KMS-11 (cell line): ENCODE data around the gene PHOX2A.

Source experiments
- H2AFZ ChIP-seq: fragments of 200-600 bp; sonication (generic); 2 replicates; pipeline ENCODE4 v1.6.1; 2016; ENCODE audit warnings: antibody characterized with exemption, mixed run types, low read depth
- H3K27ac ChIP-seq: fragments of 200-600 bp; sonication (generic); 2 replicates; pipeline ENCODE4 v1.6.1; 2016; ENCODE audit warnings: mild to moderate bottlenecking, mixed run types
- H3K27me3 ChIP-seq: fragments of 200-600 bp; sonication (generic); 2 replicates; pipeline ENCODE4 v1.6.1; 2017; ENCODE audit warnings: mild to moderate bottlenecking, low read depth, mixed run types, moderate library complexity; ENCODE audit not compliant: insufficient read depth
- H3K36me3 ChIP-seq: fragments of 200-600 bp; sonication (generic); 2 replicates; pipeline ENCODE4 v1.6.1; 2017; ENCODE audit warnings: mild to moderate bottlenecking, mixed run types; ENCODE audit not compliant: insufficient read depth
- H3K4me1 ChIP-seq: fragments of 200-600 bp; sonication (generic); 2 replicates; pipeline ENCODE4 v1.6.1; 2016; ENCODE audit warnings: mild to moderate bottlenecking, low read depth, mixed run types; ENCODE audit not compliant: poor library complexity, severe bottlenecking
- H3K4me2 ChIP-seq: fragments of 200-600 bp; sonication (generic); 2 replicates; pipeline ENCODE4 v1.7.0; 2016; ENCODE audit warnings: mild to moderate bottlenecking, mixed run types
- H3K4me3 ChIP-seq: fragments of 200-600 bp; sonication (generic); IDR thresholded peaks from 2 replicates; pipeline ENCODE4 v1.6.1; 2017; ENCODE audit warnings: low read depth, low read length, mixed read lengths; ENCODE audit not compliant: insufficient read depth
- H3K79me2 ChIP-seq: fragments of 200-600 bp; sonication (generic); 2 replicates; pipeline ENCODE4 v1.6.1; 2016; ENCODE audit warnings: low read depth, mixed run types; ENCODE audit not compliant: insufficient read depth
- H3K9ac ChIP-seq: fragments of 200-600 bp; sonication (generic); 2 replicates; pipeline ENCODE4 v1.6.1; 2016; ENCODE audit warnings: mild to moderate bottlenecking, mixed run types
- H4K20me1 ChIP-seq: fragments of 200-600 bp; sonication (generic); 2 replicates; pipeline ENCODE4 v1.6.1; 2016; ENCODE audit warnings: mild to moderate bottlenecking, mixed run types; ENCODE audit not compliant: insufficient read depth
- CTCF ChIP-seq: fragments of 200-600 bp; sonication (generic); conservative IDR thresholded peaks from 2 replicates; pipeline ENCODE4 v1.6.1; 2017; ENCODE audit warnings: low read depth, mild to moderate bottlenecking, antibody characterized with exemption, low read length, moderate library complexity, mixed read lengths

PHOX2A gene

GRCh38 chr11:72240461-72241290 lies 3.3 kb downstream of the PHOX2A start:
- Histone ChIP-seq H3K4me1 (no peaks in the 10 kb centered on the region), H3K27me3 (no peaks in the 10 kb centered on the region), H3K4me3 (no peak overlapping the region), H2AFZ (no peak overlapping the region), H3K27ac (no peak overlapping the region), H3K79me2 (no peaks in the 10 kb centered on the region), H4K20me1 (no peaks in the 10 kb centered on the region), H3K36me3 (no peaks in the 10 kb centered on the region), H3K4me2 (no peak overlapping the region), H3K9ac (no peak overlapping the region)
- no peak for TF ChIP-seq CTCF

GRCh38 chr11:72239849-72240460 lies 4.0 kb downstream of the PHOX2A start:
- no peaks in the 10 kb centered on the region for H3K79me2 ChIP-seq
- no peaks in the 10 kb centered on the region for H3K4me1 ChIP-seq
- H3K4me3 ChIP-seq = no peak overlapping the region
- no peak for TF ChIP-seq CTCF
- no peak overlapping the region for H3K27ac ChIP-seq
- H3K4me2 ChIP-seq = no peak overlapping the region
- no peak overlapping the region for H3K9ac ChIP-seq
- no peaks in the 10 kb centered on the region for H3K36me3 ChIP-seq
- no peaks in the 10 kb centered on the region for H3K27me3 ChIP-seq
- H4K20me1 ChIP-seq = no peaks in the 10 kb centered on the region
- H2AFZ ChIP-seq = no peak overlapping the region

DNA sequence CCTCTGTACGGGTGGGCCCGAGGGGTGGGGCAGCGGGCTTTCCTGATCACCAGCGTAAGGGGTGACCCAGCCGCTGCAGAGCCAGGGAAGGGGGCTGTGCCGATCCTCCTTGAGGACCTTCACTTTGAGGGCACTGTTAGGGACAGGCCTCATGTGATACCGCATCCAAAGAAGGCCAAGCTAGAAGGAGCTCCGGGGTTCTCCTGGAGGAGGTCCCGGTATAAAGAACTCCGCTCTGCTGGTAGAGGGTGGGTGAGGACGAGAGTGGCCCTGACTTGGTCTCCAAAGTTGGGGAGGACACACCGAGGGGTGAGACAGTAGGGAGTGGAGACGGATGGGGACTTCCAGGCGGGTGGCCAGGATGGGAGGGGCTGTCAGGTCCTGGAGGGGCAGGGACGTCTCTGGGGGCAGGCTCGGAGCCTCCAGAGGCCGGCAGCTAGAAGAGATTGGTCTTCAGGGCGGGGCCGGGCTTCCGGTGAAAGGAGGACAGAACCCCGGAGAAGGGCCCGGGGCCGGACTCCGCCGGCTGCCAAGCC lies 4.6 kb downstream of the PHOX2A start:
- H3K27ac ChIP-seq = no peak overlapping the region
- TF ChIP-seq CTCF = no peak
- no peak overlapping the region for H3K9ac ChIP-seq
- no peaks in the 10 kb centered on the region for H3K4me1 ChIP-seq
- no peak overlapping the region for H3K4me2 ChIP-seq
- no peaks in the 10 kb centered on the region for H3K27me3 ChIP-seq
- no peaks in the 10 kb centered on the region for H3K36me3 ChIP-seq
- no peak overlapping the region for H2AFZ ChIP-seq
- H3K79me2 ChIP-seq = no peaks in the 10 kb centered on the region
- H3K4me3 ChIP-seq = no peak overlapping the region
- H4K20me1 ChIP-seq = no peaks in the 10 kb centered on the region

DNA sequence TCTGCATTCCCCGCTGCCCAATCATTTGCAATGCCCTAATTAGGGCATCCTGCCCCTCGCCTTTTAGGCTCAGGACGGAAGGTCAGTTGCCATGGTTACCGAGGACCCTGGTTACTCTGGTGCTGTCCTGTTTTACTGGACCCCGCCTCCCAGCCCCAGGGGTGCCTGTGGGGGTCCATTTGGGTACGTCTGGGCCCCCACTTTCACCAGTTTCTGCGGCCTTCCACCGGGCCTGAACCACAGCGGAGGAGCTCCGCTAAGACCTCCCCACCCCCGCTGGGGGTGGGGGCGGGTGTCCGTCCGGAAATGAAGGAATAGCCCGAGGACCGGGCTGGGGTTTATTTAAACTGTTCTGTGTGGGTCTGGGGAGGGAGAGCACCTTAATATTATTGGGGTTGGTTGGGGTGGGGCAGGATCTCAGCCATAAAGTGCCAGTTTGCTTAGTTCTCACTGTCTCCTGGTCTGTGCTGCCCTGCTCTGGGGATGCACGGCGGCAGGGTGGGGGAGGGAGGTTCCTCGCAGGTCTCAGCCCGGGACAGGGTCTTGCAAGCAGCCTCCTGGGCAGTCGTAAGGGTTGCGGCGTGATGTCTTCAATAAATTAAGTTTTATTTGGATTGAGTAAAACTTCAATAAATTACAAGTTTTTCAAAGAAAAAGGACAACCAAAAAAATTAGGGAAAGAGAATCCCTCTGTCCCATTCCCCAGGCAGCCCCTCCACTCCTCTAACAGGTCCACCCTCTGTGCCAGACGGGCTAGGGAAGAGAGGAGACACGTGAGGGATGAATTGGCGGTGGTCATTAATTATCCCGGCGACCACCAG lies 5.3 kb downstream of the PHOX2A start:
- no peak overlapping the region for H3K27ac ChIP-seq
- H4K20me1 ChIP-seq = no peaks in the 10 kb centered on the region
- no peaks in the 10 kb centered on the region for H3K79me2 ChIP-seq

More for the DNA sequence above, 5.3 kb downstream of the PHOX2A start:
- Histone ChIP-seq H3K4me3 (no peak overlapping the region), H3K27me3 (no peaks in the 10 kb centered on the region), H3K4me2 (no peak overlapping the region), H3K4me1 (no peaks in the 10 kb centered on the region), H3K9ac (no peak overlapping the region), H3K36me3 (no peaks in the 10 kb centered on the region), H2AFZ (no peak overlapping the region)
- TF ChIP-seq CTCF = no peak; the same call in 1 of the 2 replicates
